IPS DF 6.9 (cell line): ENCODE data around the gene ZNF618.

Source experiments
- DNase-seq: peaks from one replicate; pipeline ENCODE4 v3.0.0-alpha.2; 2013; ENCODE audit warnings: low read depth, low spot score
- H3K27ac ChIP-seq: one replicate; pipeline ENCODE4 v1.5.1; 2013; ENCODE audit warnings: low read length, control low read depth
- H3K27me3 ChIP-seq: 2 replicates; pipeline ENCODE4 v1.6.1; 2013; ENCODE audit warnings: mild to moderate bottlenecking, low read length; ENCODE audit not compliant: control insufficient read depth, insufficient read depth
- H3K36me3 ChIP-seq: 2 replicates; pipeline ENCODE4 v1.6.1; 2013; ENCODE audit warnings: low read length; ENCODE audit not compliant: control insufficient read depth, insufficient read depth
- H3K4me1 ChIP-seq: 2 replicates; pipeline ENCODE4 v1.6.1; 2013; ENCODE audit warnings: low read length; ENCODE audit not compliant: control insufficient read depth, insufficient read depth
- H3K4me3 ChIP-seq: 2 replicates; pipeline ENCODE4 v1.5.1; 2013; ENCODE audit warnings: mild to moderate bottlenecking, low read length
- H3K9me3 ChIP-seq: 2 replicates; pipeline ENCODE4 v1.6.1; 2013; ENCODE audit warnings: low read length, inconsistent platforms; ENCODE audit not compliant: control insufficient read depth, insufficient read depth
- WGBS: extraction: QIAGEN DNeasy Blood & Tissue Kit; methylation state at CpG from one replicate; pipeline ENCODE4 v1.1.7; 2013; ENCODE audit warnings: mixed read lengths, missing lambda C conversion rate; ENCODE audit not compliant: insufficient read length, insufficient coverage; 5-methylcytosine and 5-hydroxymethylcytosine counted together

ZNF618 gene

GRCh38 chr9:113910036-113910639 is 34.0 kb downstream of the ZNF618 start:
- no peaks in the 10 kb centered on the region for H3K27me3 ChIP-seq
- H3K4me3 ChIP-seq = no peak overlapping the region
- no peaks in the 10 kb centered on the region for H3K4me1 ChIP-seq
- no peaks in the 10 kb centered on the region for H3K9me3 ChIP-seq
- DNase-seq = no peak
- WGBS = no CpG with 5 or more reads among the region's 11 CpGs
- no peak overlapping the region for H3K27ac ChIP-seq
- H3K36me3 ChIP-seq = no peaks in the 10 kb centered on the region

- no peak for DNase-seq
- Histone ChIP-seq H3K36me3 (no peaks in the 10 kb centered on the region), H3K9me3 (no peaks in the 10 kb centered on the region), H3K27me3 (no peaks in the 10 kb centered on the region), H3K4me1 (no peaks in the 10 kb centered on the region), H3K27ac (no peak overlapping the region), H3K4me3 (no peak overlapping the region)
- WGBS = no CpG with 5 or more reads among the region's 6 CpGs
These were observed 35.9 kb downstream of the ZNF618 start for GRCh38 chr9:113911850-113912557.

- H3K27ac ChIP-seq = no peak overlapping the region
- WGBS = no CpG with 5 or more reads among the region's 8 CpGs
- no peak overlapping the region for H3K4me3 ChIP-seq
- no peaks in the 10 kb centered on the region for H3K9me3 ChIP-seq
- H3K36me3 ChIP-seq = no peaks in the 10 kb centered on the region
- DNase-seq = no peak
- no peaks in the 10 kb centered on the region for H3K27me3 ChIP-seq
- no peaks in the 10 kb centered on the region for H3K4me1 ChIP-seq
These were observed 36.7 kb downstream of the ZNF618 start for GRCh38 chr9:113912816-113913215.

- no peak overlapping the region for H3K27ac ChIP-seq
- H3K27me3 ChIP-seq = no peaks in the 10 kb centered on the region
- H3K4me3 ChIP-seq = no peak overlapping the region
- no CpG with 5 or more reads among the region's 5 CpGs for WGBS
- no peaks in the 10 kb centered on the region for H3K36me3 ChIP-seq
- DNase-seq = no peak
- no peaks in the 10 kb centered on the region for H3K4me1 ChIP-seq
- no peaks in the 10 kb centered on the region for H3K9me3 ChIP-seq
These were observed 37.5 kb downstream of the ZNF618 start for GRCh38 chr9:113913426-113914195.

GRCh38 chr9:113914517-113914916 is 38.4 kb downstream of the ZNF618 start:
- Histone ChIP-seq H3K4me1 (no peaks in the 10 kb centered on the region), H3K9me3 (no peaks in the 10 kb centered on the region), H3K27me3 (no peaks in the 10 kb centered on the region), H3K4me3 (no peak overlapping the region), H3K27ac (no peak overlapping the region), H3K36me3 (no peaks in the 10 kb centered on the region)
- no peak for DNase-seq
- WGBS = no CpG with 5 or more reads among the region's 2 CpGs

- DNase-seq = no peak
- WGBS = no CpG with 5 or more reads among the region's 9 CpGs
- H3K27ac ChIP-seq = no peak overlapping the region
- no peaks in the 10 kb centered on the region for H3K27me3 ChIP-seq
- no peak overlapping the region for H3K4me3 ChIP-seq
- no peaks in the 10 kb centered on the region for H3K36me3 ChIP-seq
- no peaks in the 10 kb centered on the region for H3K9me3 ChIP-seq
- peaks cover 2% of the 10 kb centered on the region; the same call in 1 of the 2 replicates for H3K4me1 ChIP-seq
These were observed 39.8 kb downstream of the ZNF618 start for GRCh38 chr9:113915817-113916434.

GRCh38 chr9:113916931-113917330 is 40.8 kb downstream of the ZNF618 start:
- no CpG with 5 or more reads among the region's 2 CpGs for WGBS
- Histone ChIP-seq H3K27me3 (no peaks in the 10 kb centered on the region), H3K9me3 (no peaks in the 10 kb centered on the region), H3K4me1 (peaks cover 2% of the 10 kb centered on the region; the same call in 1 of the 2 replicates), H3K27ac (no peak overlapping the region), H3K36me3 (no peaks in the 10 kb centered on the region), H3K4me3 (no peak overlapping the region)
- no peak for DNase-seq

- no peaks in the 10 kb centered on the region for H3K36me3 ChIP-seq
- H3K4me1 ChIP-seq = peaks cover 2% of the 10 kb centered on the region; the same call in 1 of the 2 replicates
- DNase-seq = no peak
- no peak overlapping the region for H3K4me3 ChIP-seq
- no CpG with 5 or more reads among the region's 8 CpGs for WGBS
- H3K27me3 ChIP-seq = no peaks in the 10 kb centered on the region
- no peak overlapping the region for H3K27ac ChIP-seq
- no peaks in the 10 kb centered on the region for H3K9me3 ChIP-seq
These were observed 42.7 kb downstream of the ZNF618 start for GRCh38 chr9:113918697-113919350.

GRCh38 chr9:113919382-113919781 is 43.3 kb downstream of the ZNF618 start:
- no peak for DNase-seq
- no peak overlapping the region for H3K27ac ChIP-seq
- H3K4me3 ChIP-seq = no peak overlapping the region
- peaks cover 2% of the 10 kb centered on the region; the same call in 1 of the 2 replicates for H3K4me1 ChIP-seq
- H3K36me3 ChIP-seq = no peaks in the 10 kb centered on the region
- no CpG with 5 or more reads among the region's 9 CpGs for WGBS
- no peaks in the 10 kb centered on the region for H3K27me3 ChIP-seq
- H3K9me3 ChIP-seq = no peaks in the 10 kb centered on the region

GRCh38 chr9:113919871-113920270 is 43.8 kb downstream of the ZNF618 start:
- no peak for DNase-seq
- H3K9me3 ChIP-seq = no peaks in the 10 kb centered on the region
- no peak overlapping the region; the same call in 1 of the 2 replicates for H3K4me3 ChIP-seq
- H3K4me1 ChIP-seq = peaks cover 2% of the 10 kb centered on the region; the same call in 1 of the 2 replicates
- H3K27ac ChIP-seq = no peak overlapping the region
- no CpG with 5 or more reads among the region's 5 CpGs for WGBS
- no peaks in the 10 kb centered on the region for H3K36me3 ChIP-seq
- H3K27me3 ChIP-seq = no peaks in the 10 kb centered on the region
